GM23338 (cell line): ENCODE measurements around the gene CCDC3. TPM values are rescaled to one million over a fixed set of nuclear protein-coding genes. Genes with fewer than 3 reads are reported as not detected.
A peak's percentile ranks its signal among the peaks of the same experiment; 100 is the strongest.

ENCODE experiments used
- ATAC-seq: fragments of 200-7000 bp; cut with Tn5 transposase; 3 replicates; pipeline ENCODE4 v1.9.1; 2020
- DNase-seq: peaks from one replicate; pipeline ENCODE4 v3.0.0-alpha.2; 2015; ENCODE audit warnings: low spot score
- H2AFZ ChIP-seq: fragments of 200-600 bp; sonication (generic); 2 replicates; pipeline ENCODE4 v1.8.0; 2016; ENCODE audit warnings: antibody characterized with exemption, mild to moderate bottlenecking, moderate library complexity
- H3F3A ChIP-seq: fragments of 200-600 bp; sonication (generic); replicated peaks from 2 replicates; pipeline ENCODE4 v1.8.0; 2017; ENCODE audit warnings: antibody characterized with exemption, mixed run types, low read depth
- H3K27ac ChIP-seq: fragments of 200-600 bp; sonication (generic); 2 replicates; pipeline ENCODE4 v1.6.1; 2016; ENCODE audit warnings: low read depth
- H3K27me3 ChIP-seq: fragments of 200-600 bp; sonication (generic); 2 replicates; pipeline ENCODE4 v1.8.0; 2016; ENCODE audit warnings: mild to moderate bottlenecking, mixed run types, moderate library complexity; ENCODE audit not compliant: insufficient read depth
- H3K36me3 ChIP-seq: fragments of 200-600 bp; sonication (generic); 2 replicates; pipeline ENCODE4 v1.8.0; 2016; ENCODE audit warnings: mild to moderate bottlenecking; ENCODE audit not compliant: insufficient read depth
- H3K4me1 ChIP-seq: fragments of 200-600 bp; sonication (generic); 2 replicates; pipeline ENCODE4 v1.8.0; 2016; ENCODE audit warnings: mild to moderate bottlenecking, moderate library complexity; ENCODE audit not compliant: insufficient read depth
- H3K4me2 ChIP-seq: fragments of 200-600 bp; sonication (generic); 2 replicates; pipeline ENCODE4 v1.7.1; 2017; ENCODE audit warnings: mixed run types
- H3K4me3 ChIP-seq: fragments of 200-600 bp; sonication (generic); 2 replicates; pipeline ENCODE4 v1.6.1; 2016; ENCODE audit warnings: mixed run types
- H3K79me2 ChIP-seq: fragments of 200-600 bp; sonication (generic); replicated peaks from 2 replicates; pipeline ENCODE4 v1.8.0; 2017; ENCODE audit warnings: mild to moderate bottlenecking; ENCODE audit not compliant: insufficient read depth
- H3K9me2 ChIP-seq: fragments of 200-600 bp; sonication (generic); 2 replicates; pipeline ENCODE4 v1.8.0; 2017; ENCODE audit not compliant: insufficient read depth
- H4K20me1 ChIP-seq: fragments of 200-600 bp; sonication (generic); replicated peaks from 2 replicates; pipeline ENCODE4 v1.8.0; 2017; ENCODE audit warnings: mild to moderate bottlenecking; ENCODE audit not compliant: insufficient read depth
- H3K27ac Mint-ChIP-seq: 2 replicates; pipeline ENCODE4 v1.8.0; 2020; ENCODE audit warnings: inconsistent platforms, mild to moderate bottlenecking, moderate library complexity, mixed read lengths
- H3K27me3 Mint-ChIP-seq: 3 replicates; pipeline ENCODE4 v1.8.0; 2022; ENCODE audit warnings: low read depth, mild to moderate bottlenecking, moderate library complexity, mixed read lengths, inconsistent platforms; ENCODE audit not compliant: insufficient read depth, poor library complexity
- H3K36me3 Mint-ChIP-seq: 3 replicates; pipeline ENCODE4 v1.8.0; 2021; ENCODE audit warnings: low read depth, mild to moderate bottlenecking, inconsistent platforms, moderate library complexity, mixed read lengths
- H3K4me1 Mint-ChIP-seq: 3 replicates; pipeline ENCODE4 v1.8.0; 2020; ENCODE audit warnings: mild to moderate bottlenecking, inconsistent platforms, mixed read lengths
- H3K4me3 Mint-ChIP-seq: 3 replicates; pipeline ENCODE4 v1.8.0; 2021; ENCODE audit warnings: moderate library complexity, mild to moderate bottlenecking, inconsistent platforms, mixed read lengths
- H3K9me3 Mint-ChIP-seq: 3 replicates; pipeline ENCODE4 v1.8.0; 2020; ENCODE audit warnings: moderate library complexity, mild to moderate bottlenecking, inconsistent platforms, mixed read lengths
- POLR2AphosphoS5 ChIP-seq: IDR thresholded peaks from 2 replicates; pipeline ENCODE4 v1.6.1; 2016; ENCODE audit warnings: antibody characterized with exemption, low read depth
- polyA plus RNA-seq: library from polyadenylated mRNA; unstranded; fragments of >200 nt; fragmentation: Nextera tagmentation; extraction: Ambion mirVana; gene quantifications from 2 replicates; pipeline ENCODE4 v1.2.1, GENCODE V29; 2016
- small RNA-seq: library from RNA; depleted of rRNA; stranded (forward); fragments of <200 nt; gene quantifications from one replicate; pipeline ENCODE3, GENCODE V24; 2014; ENCODE audit warnings: low replicate concordance
- total RNA-seq: library from RNA; depleted of rRNA; stranded (reverse); fragments of >200 nt; shearing (Covaris generic); gene quantifications from 2 replicates; pipeline ENCODE4 v1.2.3, GENCODE V29; 2014; rRNA removed

The CCDC3 gene
- total and polyA plus RNA-seq, 2 experiments from 2014 or later = 1.4 to 5.2 TPM

DNA sequence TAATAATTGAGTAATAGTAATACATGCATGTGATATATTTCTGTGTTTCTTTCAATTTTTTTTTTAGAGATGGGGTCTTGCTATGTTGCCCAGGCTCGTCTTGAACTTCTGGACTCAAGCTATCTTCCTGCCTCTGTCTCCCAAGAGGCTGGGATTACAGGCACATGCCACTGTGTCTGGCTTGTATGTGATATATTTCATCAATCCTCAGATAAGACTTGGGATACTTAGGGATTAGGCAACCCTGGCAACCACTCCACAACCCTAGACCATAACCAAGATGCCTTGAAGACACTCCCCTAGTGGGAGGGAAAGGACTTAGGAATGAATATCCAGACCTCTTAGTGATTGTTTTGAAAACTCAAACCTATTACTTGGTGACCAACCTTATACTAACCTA is 154.8 kb downstream of the CCDC3 start:
- peak overlapping the region; percentile 98; the same call in 1 of the 2 replicates for H2AFZ ChIP-seq
- H3K4me1 Mint-ChIP-seq = no peaks in the 10 kb centered on the region; the same call in 2 of the 3 replicates

More for the DNA sequence above, 154.8 kb downstream of the CCDC3 start:
- Histone ChIP-seq H3K36me3 (no peaks in the 10 kb centered on the region), H3K79me2 (no peaks in the 10 kb centered on the region), H3K4me3 (no peak overlapping the region), H3K4me1 (no peaks in the 10 kb centered on the region), H3K27ac (no peak overlapping the region), H3K4me2 (no peak overlapping the region), H3F3A (no peaks in the 10 kb centered on the region), H3K9me2 (no peaks in the 10 kb centered on the region), H3K27me3 (no peaks in the 10 kb centered on the region), H4K20me1 (no peaks in the 10 kb centered on the region)
- Mint-ChIP-seq H3K9me3 (no peaks in the 10 kb centered on the region), H3K36me3 (no peaks in the 10 kb centered on the region), H3K27ac (no peak overlapping the region), H3K27me3 (peaks cover 4% of the 10 kb centered on the region), H3K4me3 (no peak overlapping the region)
- TF ChIP-seq POLR2AphosphoS5 = no peak
- DNase-seq (no peak), ATAC-seq (no peak)

Small RNAs within 50 kb of the gene (small RNA-seq; reads per million reads assigned to genes)
- gene RNA5SP300 = not detected

Other genes starting within 250 kb of the CCDC3 start
- 6.0 and 6.8 TPM in 2 replicates for gene OPTN, start 98.5 kb upstream of the CCDC3 start, total RNA-seq
- 11.0 and 13.0 TPM in 2 replicates for gene OPTN, start 98.5 kb upstream of the CCDC3 start, polyA plus RNA-seq
- gene MCM10, start 159.8 kb upstream of the CCDC3 start, total RNA-seq = 30.7 and 38.2 TPM in 2 replicates
- gene MCM10, start 159.8 kb upstream of the CCDC3 start, polyA plus RNA-seq = 33.4 and 43.0 TPM in 2 replicates
- 8.6 and 12.7 TPM in 2 replicates for gene UCMA, start 232.7 kb upstream of the CCDC3 start, total RNA-seq
- 16.7 and 18.7 TPM in 2 replicates for gene UCMA, start 232.7 kb upstream of the CCDC3 start, polyA plus RNA-seq